ENCODE results near the gene PPP2R5A.
"Not testable (repeated sequence)": the region's sequence is repeated elsewhere in the genome, so short reads cannot be mapped to it uniquely, and the experiment has no call there.

Gene PPP2R5A

DNA sequence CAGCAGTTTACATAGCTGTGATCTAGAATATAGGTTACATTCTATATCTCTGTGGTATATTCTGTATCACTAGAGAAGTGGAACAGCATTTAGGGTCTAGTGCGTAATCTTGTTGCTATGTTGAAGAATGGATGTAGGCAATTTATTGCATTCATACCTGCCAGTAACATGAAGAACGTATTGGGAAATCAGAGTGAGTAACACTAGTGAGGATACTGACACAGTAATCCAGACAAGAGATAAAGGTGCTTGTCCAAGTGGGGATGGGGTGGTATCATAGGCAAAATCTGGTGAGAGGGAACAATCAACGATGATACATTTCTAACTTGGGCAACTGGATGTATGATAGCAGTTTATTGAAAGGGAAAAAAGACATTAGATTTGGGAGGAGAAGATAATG, 9.8 kb downstream of the PPP2R5A start:
- FAIRE-seq: no peak

DNA sequence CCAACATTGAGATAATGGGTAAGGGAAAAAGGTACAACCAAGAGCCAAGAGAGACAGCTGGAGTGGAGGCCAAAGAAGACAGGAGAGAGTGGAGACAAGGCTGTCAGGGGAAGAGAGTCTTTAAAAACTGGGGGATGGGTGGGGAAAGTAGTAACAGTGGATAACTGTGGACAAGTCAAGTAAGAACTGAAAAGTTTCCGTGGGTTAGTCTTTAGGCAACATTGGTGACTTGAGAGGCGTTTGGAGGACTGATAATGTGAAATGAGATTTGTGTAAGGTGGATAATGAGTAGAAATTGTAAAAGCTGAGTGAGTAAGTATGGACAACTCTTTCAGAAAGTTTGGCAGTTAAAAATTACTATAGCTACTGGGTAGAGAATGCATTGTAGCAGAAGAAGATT, 10.4 kb downstream of the PPP2R5A start:
- FAIRE-seq: no peak
- no peak for DNase-seq (ENCODE audit: insufficient read length, low spot score)

More for the DNA sequence above, 9.8 kb downstream of the PPP2R5A start:
- DNase-seq (ENCODE audit: insufficient read length, low spot score): no peak

DNA sequence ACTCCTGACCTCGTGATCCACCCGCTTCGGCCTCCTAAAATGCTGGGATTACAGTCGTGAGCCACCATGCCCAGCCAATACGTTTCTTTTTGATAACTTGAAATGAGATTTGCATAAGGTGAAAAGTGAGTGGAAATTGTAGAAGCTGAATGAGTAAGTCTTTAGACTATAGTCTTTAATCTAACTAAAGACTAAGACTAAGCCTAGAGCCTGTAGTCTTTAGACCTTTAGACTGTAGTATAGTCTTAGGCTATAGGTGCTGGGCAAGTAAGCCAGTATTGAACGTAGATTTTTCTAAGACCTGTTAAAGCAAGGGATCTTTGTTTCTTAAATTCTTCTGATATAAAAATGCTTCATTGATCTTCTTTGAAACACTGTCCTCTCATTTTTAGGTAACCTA, 12.1 kb downstream of the PPP2R5A start:
- FAIRE-seq: no peak

DNA sequence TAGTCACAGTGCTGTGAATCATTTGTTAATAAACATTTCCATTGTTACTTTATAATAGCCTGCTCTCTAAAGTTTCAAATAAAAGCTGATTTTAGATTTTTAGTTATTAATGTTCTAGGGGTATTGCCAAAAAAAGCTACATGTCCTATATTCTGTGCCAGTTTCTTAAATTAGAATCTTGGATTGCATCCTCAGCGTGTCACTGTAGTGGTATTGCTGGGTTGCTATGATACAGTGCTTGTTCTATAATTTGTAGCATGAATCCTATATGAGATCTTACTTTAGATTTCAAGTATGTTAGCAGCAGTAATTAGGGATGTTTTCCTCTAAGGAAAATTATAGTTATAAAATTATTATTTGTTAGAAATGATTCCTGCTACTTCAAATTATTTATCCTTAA, 16.4 kb downstream of the PPP2R5A start:
- no peak for FAIRE-seq
- no peak for DNase-seq (ENCODE audit: insufficient read length, low spot score)

More for the DNA sequence above, 12.1 kb downstream of the PPP2R5A start:
- no peak for DNase-seq (ENCODE audit: insufficient read length, low spot score)

DNA sequence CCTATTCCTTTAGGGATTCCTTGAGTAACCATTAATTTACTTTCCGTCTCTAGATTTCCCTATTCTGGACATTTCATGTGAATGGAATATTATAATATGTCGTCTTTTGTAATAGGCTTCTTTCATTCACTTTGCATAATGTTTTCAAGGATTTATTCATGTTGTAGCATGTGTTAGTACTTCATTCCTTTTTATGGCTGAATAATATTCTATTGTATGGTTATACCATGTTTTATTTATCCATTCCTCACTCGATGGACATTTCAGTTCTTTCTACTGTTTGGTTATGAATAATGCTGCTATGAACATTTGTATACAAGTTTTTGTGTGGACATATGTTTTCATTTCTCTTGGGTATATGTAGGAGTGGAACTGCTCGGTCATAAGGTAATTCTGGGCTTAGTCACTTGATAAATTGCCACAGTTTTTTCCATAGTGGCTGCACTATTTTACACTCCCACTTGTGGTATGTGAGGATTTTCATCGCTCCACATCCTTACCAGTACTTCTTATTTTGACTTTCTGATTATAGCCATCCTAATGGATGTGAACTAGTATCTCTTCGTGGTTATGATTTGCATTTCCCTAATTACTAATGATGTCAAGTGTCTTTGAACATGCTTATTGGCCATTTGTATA, 17.7 kb downstream of the PPP2R5A start:
- no peak for FAIRE-seq
- DNase-seq (ENCODE audit: insufficient read length, low spot score): no peak

DNA sequence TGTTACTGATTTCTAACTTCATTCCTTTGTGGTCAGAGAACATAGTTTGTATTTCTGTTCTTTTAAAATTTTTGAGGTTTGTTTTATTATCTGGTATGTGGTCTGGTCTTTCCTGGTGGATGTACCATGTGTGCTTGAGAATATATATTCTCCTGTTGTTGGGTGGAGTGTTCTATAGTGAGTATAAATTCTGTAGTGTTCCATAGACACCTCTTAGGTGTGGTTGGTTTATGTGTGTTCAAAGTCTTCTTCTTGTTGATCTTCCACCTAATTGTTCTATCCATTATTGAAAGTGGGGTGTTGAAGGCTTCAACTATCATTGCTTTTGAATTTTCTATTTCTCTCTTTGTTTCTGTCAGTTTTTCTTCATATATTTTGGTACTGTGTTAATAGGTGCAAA, 20.1 kb downstream of the PPP2R5A start:
- FAIRE-seq: no peak

DNA sequence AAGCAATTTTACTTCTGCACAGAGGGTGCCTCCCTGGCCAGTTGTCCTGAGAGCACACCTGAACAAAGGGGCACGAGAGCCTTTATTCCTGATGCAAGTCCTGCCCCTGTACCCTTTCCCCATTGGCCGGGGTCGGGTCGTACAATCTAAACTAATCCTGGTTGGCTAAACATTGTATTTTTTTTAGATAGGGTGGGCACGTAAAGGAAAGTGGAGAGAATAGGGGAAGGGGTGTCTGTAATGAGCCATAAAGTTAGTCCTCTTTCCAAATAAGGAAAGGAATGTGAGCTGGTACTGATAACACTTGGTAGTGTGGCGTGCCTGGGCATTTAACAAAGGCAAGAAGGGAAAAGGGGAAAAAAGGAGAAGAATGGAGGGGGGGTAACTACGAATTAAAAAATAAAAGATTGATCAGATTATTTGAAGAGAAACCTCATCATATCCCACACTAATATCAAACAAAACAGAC, 20.8 kb downstream of the PPP2R5A start:
- not testable (repeated sequence) for FAIRE-seq; DNase-seq (ENCODE audit: insufficient read length, low spot score)

More for the DNA sequence above, 20.1 kb downstream of the PPP2R5A start:
- DNase-seq (ENCODE audit: insufficient read length, low spot score): no peak

DNA sequence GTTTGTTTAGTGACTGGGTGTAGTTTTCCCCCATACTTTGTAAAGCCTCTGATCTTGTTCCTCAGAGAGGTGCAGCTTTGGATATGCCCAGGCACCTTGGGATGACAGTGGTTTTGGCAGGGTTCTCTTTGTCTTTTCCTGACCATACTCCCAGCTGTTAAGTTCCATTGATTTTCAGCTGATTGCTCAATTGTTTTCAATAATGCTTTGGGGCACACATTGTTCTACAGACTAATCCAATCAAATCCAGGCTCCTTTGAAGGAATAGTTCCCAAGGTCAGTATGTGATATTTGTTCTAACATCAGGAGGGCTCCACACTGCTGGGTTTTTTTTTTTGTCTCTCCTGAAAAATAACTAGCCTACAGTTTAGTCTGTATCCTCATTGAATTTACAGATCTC, 24.8 kb downstream of the PPP2R5A start:
- DNase-seq (ENCODE audit: insufficient read length, low spot score) (no peak), FAIRE-seq (no peak)

DNA sequence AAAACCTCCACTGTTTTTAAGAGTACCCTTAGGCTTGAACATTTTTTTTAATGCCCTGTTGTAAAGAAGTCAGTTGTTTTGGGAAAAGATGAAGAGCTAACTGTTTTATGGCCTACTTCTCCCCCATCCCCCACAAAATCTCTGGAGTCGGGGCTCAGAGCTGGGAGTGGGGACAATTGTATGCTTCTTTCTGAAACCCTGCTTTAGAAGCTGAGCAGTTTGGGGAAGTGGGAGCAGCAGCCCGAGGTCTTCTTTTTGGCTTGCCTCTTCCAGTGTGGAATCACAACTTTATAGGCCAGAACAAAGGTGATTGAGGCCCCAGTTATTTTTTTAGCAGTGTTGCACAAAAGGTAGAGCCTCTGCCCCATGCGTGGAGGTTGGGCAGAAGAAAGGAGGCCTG, 25.2 kb downstream of the PPP2R5A start:
- no peak for FAIRE-seq
- DNase-seq (ENCODE audit: insufficient read length, low spot score): no peak

DNA sequence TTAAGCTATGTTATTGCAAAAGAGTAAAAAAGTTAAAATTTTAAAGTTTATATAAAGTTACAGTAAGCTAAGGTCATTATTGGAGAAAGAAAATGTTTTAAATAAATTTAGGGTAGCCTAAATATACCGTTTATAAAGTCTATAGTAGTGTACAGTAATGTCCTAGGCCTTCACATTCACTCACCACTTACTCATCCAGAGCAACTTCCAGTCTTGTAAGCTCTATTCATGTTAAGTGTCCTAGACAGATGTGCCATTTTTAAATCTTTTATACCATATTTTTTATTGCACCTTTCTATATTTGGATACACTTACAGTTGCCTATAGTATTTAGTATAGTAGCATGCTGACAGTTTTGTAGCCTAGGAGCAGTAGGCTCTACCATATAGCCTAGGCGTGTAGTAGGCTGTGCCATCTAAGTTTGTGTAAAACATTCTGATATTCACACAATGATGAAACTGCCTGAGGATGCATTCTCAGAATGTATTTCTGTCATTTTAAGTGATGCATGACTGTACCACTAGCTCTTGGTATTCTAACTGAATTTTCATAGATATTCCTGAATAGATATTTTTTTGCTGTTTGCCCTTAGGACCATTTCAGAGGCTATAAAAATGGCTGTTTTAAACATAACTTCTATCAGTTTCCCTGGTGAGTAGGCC, 26.8 kb downstream of the PPP2R5A start:
- DNase-seq (ENCODE audit: insufficient read length, low spot score) (no peak), FAIRE-seq (no peak)

DNA sequence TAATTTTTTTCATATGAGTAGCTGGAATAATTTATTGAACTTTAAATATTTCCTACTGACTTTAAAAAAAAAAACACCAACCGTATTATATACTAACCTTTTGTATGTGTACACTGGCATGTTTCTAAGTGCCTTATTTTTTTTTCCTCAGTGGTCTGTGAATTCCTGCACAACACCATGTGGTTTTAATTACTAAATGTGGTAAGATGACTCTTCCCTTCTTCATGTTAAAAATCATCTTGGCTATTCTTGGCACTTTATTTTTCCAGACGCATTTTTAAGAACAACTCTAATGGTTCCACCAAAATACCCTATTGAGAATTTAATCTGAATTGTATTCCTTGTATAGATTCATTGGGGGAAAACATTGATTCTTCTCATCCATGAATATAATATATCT, 28.4 kb downstream of the PPP2R5A start:
- DNase-seq (ENCODE audit: insufficient read length, low spot score) (no peak), FAIRE-seq (no peak)

DNA sequence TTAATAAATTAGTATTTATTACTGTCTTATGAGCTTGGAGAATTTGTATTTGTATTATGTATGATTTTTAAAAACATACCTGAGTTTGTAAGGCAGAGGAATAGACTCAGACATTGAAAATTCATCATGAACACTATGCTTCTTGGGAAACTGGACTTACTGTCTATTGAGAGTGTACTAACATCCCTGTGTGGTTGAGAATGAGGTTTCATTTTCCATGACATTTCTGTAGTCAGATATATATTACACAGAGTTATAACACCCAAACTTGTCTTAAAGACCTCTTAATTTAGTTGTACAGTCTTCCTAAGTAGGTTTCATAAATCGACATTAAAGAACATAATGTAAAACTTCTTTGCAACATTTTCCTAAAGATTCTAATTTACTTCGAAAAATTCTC, 30.0 kb downstream of the PPP2R5A start:
- DNase-seq (ENCODE audit: insufficient read length, low spot score): no peak
- no peak for FAIRE-seq

DNA sequence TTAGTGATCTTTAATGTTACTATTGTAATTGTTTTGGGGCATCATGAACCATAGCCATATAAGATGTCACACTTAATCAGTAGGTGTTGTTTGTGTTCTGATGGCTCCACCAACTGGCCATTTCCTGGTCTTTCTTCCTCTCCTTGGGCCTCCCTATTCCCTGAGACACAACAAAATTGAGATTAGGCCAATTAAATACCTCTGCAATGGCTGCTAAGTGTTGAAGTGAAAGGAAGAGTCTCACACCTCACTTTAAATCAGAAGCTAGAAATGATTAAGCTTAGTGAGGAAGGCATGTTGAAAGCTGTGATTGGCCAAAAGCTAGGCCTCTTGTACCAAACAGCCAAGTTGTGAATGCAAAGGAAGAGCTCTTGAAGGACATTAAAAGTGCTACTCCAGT, 30.7 kb downstream of the PPP2R5A start:
- DNase-seq (ENCODE audit: insufficient read length, low spot score): no peak

DNA sequence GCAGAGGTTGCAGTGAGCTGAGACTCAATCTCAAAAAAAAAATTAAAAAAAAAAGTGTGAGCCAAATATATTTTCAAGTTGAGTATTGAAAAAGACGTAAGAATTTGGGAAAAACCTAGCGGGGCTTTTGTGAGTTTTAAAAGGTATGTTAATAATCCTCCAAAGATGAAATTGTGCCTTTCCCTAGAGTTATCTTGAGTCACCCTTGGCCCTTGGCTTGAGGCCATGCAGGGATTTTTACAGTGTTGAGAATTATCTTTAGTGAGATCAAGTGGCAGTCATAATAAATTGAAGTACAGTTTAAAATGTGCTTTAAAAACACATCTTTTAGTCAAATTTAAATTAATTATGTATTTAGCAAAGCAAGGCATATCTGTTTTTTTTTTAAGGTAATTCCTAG, 32.7 kb downstream of the PPP2R5A start:
- FAIRE-seq (no peak), DNase-seq (ENCODE audit: insufficient read length, low spot score) (no peak)

More for the DNA sequence above, 30.7 kb downstream of the PPP2R5A start:
- FAIRE-seq: no peak

DNA sequence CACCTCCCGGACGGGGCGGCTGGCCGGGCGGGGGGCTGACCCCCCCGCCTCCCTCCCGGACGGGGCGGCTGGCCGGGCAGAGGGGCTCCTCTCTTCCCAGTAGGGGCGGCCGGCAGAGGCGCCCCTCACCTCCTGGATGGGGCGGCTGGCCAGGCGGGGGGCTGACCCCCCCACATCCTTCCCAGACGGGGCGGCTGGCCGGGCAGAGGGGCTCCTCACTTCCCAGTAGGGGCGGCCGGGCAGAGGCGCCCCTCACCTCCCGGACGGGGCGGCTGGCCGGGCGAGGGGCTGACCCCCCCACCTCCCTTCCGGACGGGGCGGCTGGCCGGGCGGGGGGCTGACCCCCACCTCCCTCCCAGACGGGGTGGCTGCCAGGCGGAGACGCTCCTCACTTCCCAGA, 35.8 kb downstream of the PPP2R5A start:
- not testable (repeated sequence) for FAIRE-seq

DNA sequence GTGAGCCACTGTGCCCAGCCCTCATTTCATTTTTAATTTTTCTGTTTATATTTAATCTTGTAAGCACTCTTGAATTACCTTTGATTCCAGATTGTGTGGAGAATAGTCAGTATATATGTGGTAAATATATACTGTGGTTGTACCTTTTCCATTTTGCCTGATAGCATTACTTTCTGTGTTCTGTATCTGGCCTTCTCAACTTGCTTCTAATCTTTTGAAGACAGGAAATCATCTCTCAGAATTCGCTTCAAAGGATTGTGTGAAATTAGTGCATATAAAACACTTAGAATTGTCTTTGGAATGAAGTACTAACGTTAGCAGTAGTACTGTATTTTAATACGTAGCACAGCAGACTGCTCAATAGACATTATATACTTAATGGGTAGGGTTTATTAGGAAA, 37.9 kb downstream of the PPP2R5A start:
- FAIRE-seq (no peak), DNase-seq (ENCODE audit: insufficient read length, low spot score) (no peak)

More for the DNA sequence above, 35.8 kb downstream of the PPP2R5A start:
- DNase-seq (ENCODE audit: insufficient read length, low spot score): not testable (repeated sequence)

DNA sequence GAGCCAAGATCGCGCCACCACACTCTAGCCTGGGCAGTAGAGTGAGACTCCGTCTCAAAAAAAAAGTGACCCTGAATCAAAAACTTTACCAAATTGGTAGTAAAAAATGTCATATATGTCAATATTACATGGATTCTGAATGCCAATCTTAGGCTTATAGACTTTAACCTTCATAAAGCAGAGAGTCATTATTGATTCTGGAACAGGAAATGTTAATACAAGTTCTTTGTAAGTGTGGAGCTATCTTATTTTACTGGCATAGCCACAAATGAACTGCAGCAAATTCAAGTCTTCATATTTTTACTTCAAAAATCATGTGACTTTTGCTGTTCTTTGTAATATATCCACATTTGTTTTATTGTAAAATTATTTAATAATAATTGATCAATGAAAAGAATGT, 41.3 kb downstream of the PPP2R5A start:
- no peak for FAIRE-seq
- no peak for DNase-seq (ENCODE audit: insufficient read length, low spot score)

DNA sequence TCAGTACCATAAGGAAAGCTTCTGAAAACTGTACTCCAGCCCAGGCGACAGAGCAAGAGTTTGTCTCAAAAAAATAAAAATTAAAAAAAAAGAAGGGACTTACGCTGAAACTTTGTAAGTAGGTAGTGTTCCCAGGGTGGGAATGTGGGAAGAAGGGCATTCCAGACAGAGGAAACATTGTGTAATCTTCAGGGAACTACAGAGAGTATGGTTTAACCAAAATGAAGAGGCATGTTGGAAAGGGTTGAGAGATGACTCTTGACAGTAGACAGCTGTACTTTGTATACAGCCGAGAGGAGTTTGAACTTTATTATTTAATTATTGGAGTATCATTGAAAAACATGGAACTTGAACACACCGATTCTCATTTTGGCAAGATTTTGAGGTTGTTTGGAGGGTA, 43.0 kb downstream of the PPP2R5A start:
- no peak for FAIRE-seq
- DNase-seq (ENCODE audit: insufficient read length, low spot score): no peak

DNA sequence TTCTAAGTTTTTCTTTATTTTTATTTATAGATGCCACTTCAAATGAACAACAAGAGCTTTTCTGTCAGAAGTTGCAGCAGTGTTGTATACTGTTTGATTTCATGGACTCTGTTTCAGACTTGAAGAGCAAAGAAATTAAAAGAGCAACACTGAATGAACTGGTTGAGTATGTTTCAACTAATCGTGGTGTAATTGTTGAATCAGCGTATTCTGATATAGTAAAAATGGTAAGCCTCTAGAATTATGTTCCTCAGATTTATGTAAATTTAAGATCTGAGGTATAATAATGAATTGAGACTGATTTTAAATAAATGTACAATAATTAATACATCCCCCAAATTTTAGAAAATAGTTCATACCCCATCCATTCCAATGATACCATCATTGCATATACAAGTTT, 43.9 kb downstream of the PPP2R5A start:
- FAIRE-seq (no peak), DNase-seq (ENCODE audit: insufficient read length, low spot score) (no peak)

DNA sequence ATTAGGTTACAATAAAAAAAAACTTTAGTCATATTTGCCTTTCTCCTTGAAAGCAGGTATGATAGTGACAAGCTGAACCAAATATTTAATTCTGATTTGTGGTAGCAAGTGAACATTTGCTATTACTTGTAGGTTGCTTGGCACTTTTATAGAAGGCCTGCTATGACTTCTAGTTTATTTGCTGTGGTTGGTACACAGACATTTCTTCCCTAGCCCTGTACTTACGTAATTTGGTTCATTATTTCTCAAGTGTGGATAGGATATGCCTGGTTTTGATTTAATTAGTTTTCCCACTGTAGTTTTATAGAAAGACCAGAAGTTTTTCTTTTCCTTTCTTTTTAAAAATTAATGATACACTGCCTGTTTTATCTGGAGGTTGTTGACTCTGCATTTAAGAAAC, 55.9 kb downstream of the PPP2R5A start:
- no peak for DNase-seq (ENCODE audit: insufficient read length, low spot score)
- no peak for FAIRE-seq

DNA sequence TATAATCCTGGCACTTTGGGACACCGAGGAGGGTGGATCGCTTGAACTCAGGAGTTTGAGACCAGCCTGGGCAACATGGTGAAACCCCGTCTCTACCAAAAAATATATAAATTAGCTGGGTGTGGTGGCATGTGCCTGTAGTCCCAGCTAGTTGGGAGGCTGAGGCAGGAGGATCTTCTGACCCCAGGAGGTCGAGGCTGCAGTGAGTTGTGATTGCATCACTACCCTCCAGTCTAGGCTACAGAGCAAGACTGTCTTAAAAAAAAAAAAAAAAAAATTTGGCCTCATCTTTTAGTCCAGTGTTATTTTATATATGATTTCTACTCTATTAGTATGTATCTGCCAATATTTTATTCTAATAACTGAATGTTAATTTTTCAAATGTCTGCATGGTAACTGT, 59.7 kb downstream of the PPP2R5A start:
- DNase-seq (ENCODE audit: insufficient read length, low spot score): no peak
- FAIRE-seq: no peak

DNA sequence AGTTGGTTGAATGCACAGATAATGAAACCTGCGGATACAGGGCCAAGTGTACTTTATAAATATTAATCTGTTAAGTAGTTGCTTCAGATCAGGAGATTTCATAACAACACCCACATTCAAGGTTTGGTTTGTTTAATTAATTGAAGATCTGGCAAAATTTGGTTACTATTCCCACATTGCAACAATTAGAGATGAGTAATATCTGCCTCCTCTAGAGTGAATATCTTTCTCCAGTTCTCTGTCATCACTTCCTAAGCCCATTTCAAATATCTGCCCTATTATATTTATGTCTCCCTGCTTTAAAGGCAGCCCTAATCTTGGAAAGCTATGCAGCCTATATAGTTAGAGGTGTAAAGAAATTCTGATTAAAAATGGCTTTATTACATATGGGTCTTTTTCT, 61.4 kb downstream of the PPP2R5A start:
- DNase-seq (ENCODE audit: insufficient read length, low spot score): no peak
- FAIRE-seq: no peak
